ENCODE results near the gene TPCN2. TPM values are rescaled to one million over a fixed set of nuclear protein-coding genes. Genes with fewer than 3 reads are reported as not detected.

The TPCN2 gene
- total and polyA plus RNA-seq, 2 of the 4 experiments (the other 2 are of a cell fraction) = 3.4 to 8.0 TPM

- Histone ChIP-seq H2BK120ac (ENCODE audit: low read depth, low read length) (peak overlapping the region; percentile 96), H3K79me1 (ENCODE audit: low read depth in 1 of 2, low read length in 2 of 2) (peaks cover 18 to 35% of the 10 kb centered on the region in 2 experiments; a peak in 3 of 4 replicates), H3K23ac (ENCODE audit: low read depth, low read length) (peak overlapping the region; percentile 71), H2BK20ac (ENCODE audit: low read depth, low read length) (peak overlapping the region; percentile 44), H3K18ac (ENCODE audit: low read depth, low read length) (peak overlapping the region; percentile 75), H2AK5ac (ENCODE audit: low read depth, low read length) (peak overlapping the region; percentile 74), H2BK5ac (ENCODE audit: low read depth, low read length, poor library complexity, severe bottlenecking) (peak overlapping the region; percentile 67), H3K4ac (ENCODE audit: low read depth, low read length) (peak overlapping the region; percentile 89), H4K8ac (ENCODE audit: low read depth in 2 of 2, low read length in 2 of 2) (peak overlapping the region; percentile 81 to 91), H3K9ac (ENCODE audit: low read depth, low read length) (peak overlapping the region; percentile 65), H3K4me1 (ENCODE audit: control insufficient read depth, insufficient read depth, low read length) (peaks cover 37% of the 10 kb centered on the region), H3K36me3 (ENCODE audit: control insufficient read depth, insufficient read depth, low read length) (peaks cover 3% of the 10 kb centered on the region), H4K20me1 (ENCODE audit: insufficient read depth, low read length) (no peaks in the 10 kb centered on the region; the same call in 1 of the 2 replicates), H3K4me3 (ENCODE audit: insufficient read depth, low read depth, low read length) (no peak overlapping the region), H2AFZ (replicated peaks; ENCODE audit: low read length, poor library complexity) (peak overlapping the region; percentile 81), H3K56ac (ENCODE audit: extremely low read depth, insufficient read depth, low read length) (peak overlapping the region; percentile 51), H3K27ac (ENCODE audit: insufficient read depth, low read length) (peak overlapping the region; percentile 99), H4K91ac (ENCODE audit: insufficient read depth, low read depth, low read length) (peak overlapping the region; percentile 89), H2AK9ac (replicated peaks; ENCODE audit: low read depth, low read length, poor library complexity) (peak overlapping the region; percentile 85), H2BK15ac (ENCODE audit: low read depth, low read length) (peak overlapping the region; percentile 66), H3K9me3 (ENCODE audit: control insufficient read depth, insufficient read depth, low read length) (no peaks in the 10 kb centered on the region), H3K14ac (replicated peaks; ENCODE audit: low read depth, low read length) (peak overlapping the region; percentile 78), H3K4me2 (ENCODE audit: low read depth, low read length) (peak overlapping the region; percentile 49), H3K27me3 (ENCODE audit: control insufficient read depth, insufficient read depth, low read length) (no peaks in the 10 kb centered on the region), H4K5ac (ENCODE audit: low read depth, low read length) (peak overlapping the region; percentile 72), H3K9me1 (ENCODE audit: insufficient read depth, low read length) (peaks cover 15% of the 10 kb centered on the region)
- no TSS peak for BruUV-seq (replicated peaks)
- intact Hi-C loops (cut with micrococcal nuclease) (loop anchor here (5.0 kb wide), 1 partner anchor 172 kb away; the partner anchor contains the start of gene CPT1A), dilution Hi-C loops (cut with HindIII; ENCODE audit: low sequenced_read_pairs, unreplicated experiment) (no loop called here), in situ Hi-C loops (cut with MboI; ENCODE audit: low sequenced_read_pairs) (no loop called here)
- ChIA-PET CTCF (interaction anchor here (0.6 to 2.5 kb wide), 4 partner anchors 10 to 30 kb away, joined by 3 to 11 read pairs (median 4); no protein-coding TSS in a partner anchor), POLR2A (ENCODE audit: unreplicated experiment) (interaction anchor here (0.9 to 1.4 kb wide), 2 partner anchors 13 to 30 kb away, joined by 3 to 6 read pairs; no protein-coding TSS in a partner anchor)
- TF ChIP-seq RCOR1 (IDR thresholded peaks at IDR 0.05; ENCODE audit: insufficient replicate concordance, low read length) (no peak), FOS (IDR thresholded peaks at IDR 0.05; ENCODE audit: low read depth, low read length) (no peak), CEBPB (IDR thresholded peaks at IDR 0.05; ENCODE audit: low read depth, low read length) (no peak), MAZ (IDR thresholded peaks at IDR 0.05; ENCODE audit: borderline replicate concordance, low read depth, low read length) (peak; percentile 31; the same call in 1 of the 2 replicates)
- peak; percentile 82 for DNase-seq
- peak; percentile 18 for ATAC-seq (ENCODE audit: low read depth)
- WGBS, 2 experiments (ENCODE audit: extremely low coverage in 2 of 2, insufficient read length in 1 of 2) = 10% methylated on average over 15 of the region's 28 CpGs; no CpG with 5 or more reads in 1 of the 2 experiments
Observed at GRCh38 chr11:69014084-69014851, 34.5 kb upstream of the TPCN2 start.

Measured in IMR-90 (cell line).